ENCODE data around the gene SYNDIG1. TPM values are rescaled to one million over a fixed set of nuclear protein-coding genes. Genes with fewer than 3 reads are reported as not detected.
"Not testable (repeated sequence)": the region's sequence is repeated elsewhere in the genome, so short reads cannot be mapped to it uniquely, and the experiment has no call there.

SYNDIG1 gene
- total RNA-seq, 1 experiment from 2014 or later, result 1.1 TPM

- no peak for DNase-seq (ENCODE audit: low read depth)
Observed at GRCh38 chr20:24492031-24492607, 22.7 kb downstream of the SYNDIG1 start.

- DNase-seq (ENCODE audit: low read depth), result no peak
Observed at GRCh38 chr20:24492698-24493097, 23.3 kb downstream of the SYNDIG1 start.

- no peak for DNase-seq (ENCODE audit: low read depth)
Observed at GRCh38 chr20:24493181-24493580, 23.8 kb downstream of the SYNDIG1 start.

GRCh38 chr20:24493661-24494459 lies 24.4 kb downstream of the SYNDIG1 start:
- no peak for DNase-seq (ENCODE audit: low read depth)

GRCh38 chr20:24494460-24494920 lies 25.1 kb downstream of the SYNDIG1 start:
- DNase-seq (ENCODE audit: low read depth), result no peak

- no peak for DNase-seq (ENCODE audit: low read depth)
Observed at GRCh38 chr20:24495266-24495665, 25.8 kb downstream of the SYNDIG1 start.

GRCh38 chr20:24497851-24498250 lies 28.4 kb downstream of the SYNDIG1 start:
- no peak for DNase-seq (ENCODE audit: low read depth)

GRCh38 chr20:24498641-24499040 lies 29.2 kb downstream of the SYNDIG1 start:
- DNase-seq (ENCODE audit: low read depth), result no peak

GRCh38 chr20:24499472-24499871 lies 30.0 kb downstream of the SYNDIG1 start:
- no peak for DNase-seq (ENCODE audit: low read depth)

- peak; percentile 78 for DNase-seq (ENCODE audit: low read depth)
Observed at GRCh38 chr20:24501764-24502556, 32.5 kb downstream of the SYNDIG1 start.

GRCh38 chr20:24502661-24503060 lies 33.2 kb downstream of the SYNDIG1 start:
- DNase-seq (ENCODE audit: low read depth), result no peak

- DNase-seq (ENCODE audit: low read depth), result peak; percentile 22
Observed at GRCh38 chr20:24503352-24503931, 34.0 kb downstream of the SYNDIG1 start.

GRCh38 chr20:24504331-24505285 lies 35.2 kb downstream of the SYNDIG1 start:
- no peak for DNase-seq (ENCODE audit: low read depth)

GRCh38 chr20:24506146-24506545 lies 36.7 kb downstream of the SYNDIG1 start:
- no peak for DNase-seq (ENCODE audit: low read depth)

- DNase-seq (ENCODE audit: low read depth), result no peak
Observed at GRCh38 chr20:24506696-24507095, 37.3 kb downstream of the SYNDIG1 start.

GRCh38 chr20:24507182-24507853 lies 37.9 kb downstream of the SYNDIG1 start:
- peak; percentile 72 for DNase-seq (ENCODE audit: low read depth)

- not testable (repeated sequence) for DNase-seq (ENCODE audit: low read depth)
Observed at GRCh38 chr20:24512441-24512840, 43.0 kb downstream of the SYNDIG1 start.

GRCh38 chr20:24518515-24518914 lies 49.1 kb downstream of the SYNDIG1 start:
- DNase-seq (ENCODE audit: low read depth), result no peak

- DNase-seq (ENCODE audit: low read depth), result no peak
Observed at GRCh38 chr20:24519476-24519875, 50.0 kb downstream of the SYNDIG1 start.

GRCh38 chr20:24521032-24521431 lies 51.6 kb downstream of the SYNDIG1 start:
- no peak for DNase-seq (ENCODE audit: low read depth)
